Measurements from ENCODE around the gene EFNA2.
A peak's percentile ranks its signal among the peaks of the same experiment; 100 is the strongest.

The EFNA2 gene

DNA sequence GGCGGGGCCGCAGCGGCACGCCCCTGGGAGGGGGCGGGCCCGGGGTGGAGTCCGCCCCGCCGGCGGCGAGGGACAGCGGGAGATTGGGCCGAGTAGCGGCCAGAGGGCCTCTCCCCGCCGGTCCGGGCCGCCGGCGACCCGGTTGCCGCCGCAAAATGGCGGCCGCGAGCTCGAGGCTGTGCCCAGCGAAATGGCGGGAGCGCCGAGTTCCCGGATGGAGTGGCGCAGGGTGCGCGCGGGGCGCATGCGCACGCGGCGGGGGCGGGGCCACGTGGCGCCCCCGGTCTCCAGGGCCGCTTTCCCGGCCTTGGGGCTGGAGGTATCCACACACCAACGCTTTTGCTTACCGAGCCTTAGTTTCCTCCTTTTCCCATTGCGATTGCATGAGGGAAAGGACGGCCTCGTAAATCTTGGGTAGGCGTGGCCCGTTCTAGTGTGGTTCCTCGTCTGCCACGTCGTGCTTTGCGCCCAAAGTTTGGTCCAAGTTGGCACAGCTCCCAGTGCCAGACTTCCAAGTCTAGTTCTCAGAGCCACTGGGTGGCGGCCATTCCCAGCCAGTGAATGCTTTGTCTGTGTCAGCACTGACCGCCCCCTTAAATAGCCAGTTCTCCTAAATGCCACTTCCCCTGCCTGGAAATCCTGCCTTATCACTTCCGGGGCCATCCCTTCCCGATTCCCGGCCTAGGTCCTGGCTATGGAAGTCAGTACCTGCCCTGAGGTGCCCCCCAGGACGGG lies 16.0 kb upstream of the EFNA2 start:
- DNase-seq (ENCODE audit: low read depth): peak; percentile 95
- peak overlapping the region; percentile 71 for H3K4me3 ChIP-seq (ENCODE audit: control insufficient read depth, low read depth, low read length)
- TF ChIP-seq, protein P1, sequence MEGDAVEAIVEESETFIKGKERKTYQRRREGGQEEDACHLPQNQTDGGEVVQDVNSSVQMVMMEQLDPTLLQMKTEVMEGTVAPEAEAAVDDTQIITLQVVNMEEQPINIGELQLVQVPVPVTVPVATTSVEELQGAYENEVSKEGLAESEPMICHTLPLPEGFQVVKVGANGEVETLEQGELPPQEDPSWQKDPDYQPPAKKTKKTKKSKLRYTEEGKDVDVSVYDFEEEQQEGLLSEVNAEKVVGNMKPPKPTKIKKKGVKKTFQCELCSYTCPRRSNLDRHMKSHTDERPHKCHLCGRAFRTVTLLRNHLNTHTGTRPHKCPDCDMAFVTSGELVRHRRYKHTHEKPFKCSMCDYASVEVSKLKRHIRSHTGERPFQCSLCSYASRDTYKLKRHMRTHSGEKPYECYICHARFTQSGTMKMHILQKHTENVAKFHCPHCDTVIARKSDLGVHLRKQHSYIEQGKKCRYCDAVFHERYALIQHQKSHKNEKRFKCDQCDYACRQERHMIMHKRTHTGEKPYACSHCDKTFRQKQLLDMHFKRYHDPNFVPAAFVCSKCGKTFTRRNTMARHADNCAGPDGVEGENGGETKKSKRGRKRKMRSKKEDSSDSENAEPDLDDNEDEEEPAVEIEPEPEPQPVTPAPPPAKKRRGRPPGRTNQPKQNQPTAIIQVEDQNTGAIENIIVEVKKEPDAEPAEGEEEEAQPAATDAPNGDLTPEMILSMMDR (conservative IDR thresholded peaks at IDR 0.05; ENCODE audit: control insufficient read depth, insufficient read depth, low read depth, low read length): no peak

GRCh38 chr19:1270213-1270853 lies 15.3 kb upstream of the EFNA2 start:
- no peak for DNase-seq (ENCODE audit: low read depth)
- peak overlapping the region; percentile 71 for H3K4me3 ChIP-seq (ENCODE audit: control insufficient read depth, low read depth, low read length)
- TF ChIP-seq, protein P1 (conservative IDR thresholded peaks at IDR 0.05; ENCODE audit: control insufficient read depth, insufficient read depth, low read depth, low read length): no peak

GRCh38 chr19:1270854-1271527 lies 14.7 kb upstream of the EFNA2 start:
- peak overlapping the region; percentile 71 for H3K4me3 ChIP-seq (ENCODE audit: control insufficient read depth, low read depth, low read length)
- TF ChIP-seq, protein P1 (conservative IDR thresholded peaks at IDR 0.05; ENCODE audit: control insufficient read depth, insufficient read depth, low read depth, low read length): no peak
- DNase-seq (ENCODE audit: low read depth): no peak

- TF ChIP-seq, protein P1 (conservative IDR thresholded peaks at IDR 0.05; ENCODE audit: control insufficient read depth, insufficient read depth, low read depth, low read length): no peak
- H3K4me3 ChIP-seq (ENCODE audit: control insufficient read depth, low read depth, low read length): peak overlapping the region; percentile 71
Measured at GRCh38 chr19:1271528-1272422, 13.9 kb upstream of the EFNA2 start.

GRCh38 chr19:1272423-1273262 lies 13.0 kb upstream of the EFNA2 start:
- no peak overlapping the region for H3K4me3 ChIP-seq (ENCODE audit: control insufficient read depth, low read depth, low read length)
- TF ChIP-seq, protein P1 (conservative IDR thresholded peaks at IDR 0.05; ENCODE audit: control insufficient read depth, insufficient read depth, low read depth, low read length): no peak
- no peak for DNase-seq (ENCODE audit: low read depth)

More at GRCh38 chr19:1271528-1272422, 13.9 kb upstream of the EFNA2 start:
- no peak for DNase-seq (ENCODE audit: low read depth)
